Measurements from ENCODE around the gene ABCC10.
"Not testable (repeated sequence)": the region's sequence is repeated elsewhere in the genome, so short reads cannot be mapped to it uniquely, and the experiment has no call there.

ABCC10 gene

DNA sequence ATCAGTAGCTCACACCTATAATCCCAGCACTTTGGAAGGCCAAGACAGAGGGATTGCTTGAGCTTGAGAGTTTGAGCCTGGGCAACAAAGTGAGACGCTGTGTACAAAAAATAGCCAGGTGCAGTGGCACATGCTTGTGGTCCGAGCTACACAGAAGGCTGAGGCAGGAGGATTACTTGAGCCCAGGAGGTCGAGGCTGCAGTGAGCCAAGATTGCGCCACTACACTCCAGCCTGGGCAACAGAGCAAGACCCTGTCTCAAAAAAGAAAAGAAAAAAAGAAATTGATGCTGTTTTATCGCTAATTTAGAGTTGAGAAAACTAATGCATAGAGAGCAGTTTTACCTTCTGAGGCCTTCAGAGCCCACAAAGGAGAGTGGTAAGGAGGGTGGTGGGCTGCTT lies 71.0 kb downstream of the ABCC10 start:
- not testable (repeated sequence) for DNase-seq

DNA sequence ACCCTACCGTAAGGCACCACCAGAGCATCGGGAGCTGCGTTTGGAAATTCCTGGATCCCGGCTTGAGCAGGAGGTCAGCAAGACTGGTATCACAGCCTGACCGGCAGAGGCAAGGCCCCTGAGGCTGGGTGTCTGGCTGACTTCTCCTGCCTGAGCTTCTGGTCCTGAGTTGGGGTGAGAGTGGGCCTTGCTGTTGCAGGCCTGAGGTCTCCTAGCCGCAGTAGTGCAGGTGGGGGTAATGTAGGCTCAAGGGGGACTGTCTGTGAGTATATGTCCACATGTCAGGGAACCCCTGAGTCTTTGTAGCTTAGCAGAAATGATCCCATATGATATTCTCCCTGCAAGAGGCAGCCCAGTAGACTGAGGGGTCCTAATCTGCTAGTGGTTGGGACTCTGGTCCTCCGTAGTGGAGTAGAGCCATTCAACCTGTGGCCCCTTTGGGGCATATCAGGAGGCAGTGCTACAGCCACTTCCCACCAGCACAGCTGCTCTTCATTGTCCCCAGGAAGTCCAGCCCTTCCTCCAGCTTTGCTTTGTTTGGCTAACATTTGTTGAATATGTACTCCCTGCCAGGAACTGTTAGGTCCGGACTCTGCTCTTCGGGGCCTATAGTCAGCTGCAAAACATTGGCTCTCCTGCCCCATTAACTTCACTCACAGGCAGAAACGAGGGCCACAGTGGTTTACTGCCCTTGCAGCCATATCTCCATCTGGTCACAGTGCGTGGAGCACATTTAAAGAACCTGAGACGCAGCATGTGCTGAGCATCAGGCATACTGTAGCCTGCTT lies 71.9 kb downstream of the ABCC10 start:
- no peak for DNase-seq
